Erythroblast (primary cell): Measurements from ENCODE around the gene ZNF888.

Experiments used
- GATA1 ChIP-seq: IDR thresholded peaks from 2 replicates; pipeline ENCODE4 v1.6.1; 2011; ENCODE audit warnings: low read depth, mild to moderate bottlenecking, control low read depth, low read length, moderate library complexity
- POLR2A ChIP-seq: IDR thresholded peaks from 2 replicates; pipeline ENCODE4 v1.6.1; 2011; ENCODE audit warnings: mild to moderate bottlenecking, low read length

DNA sequence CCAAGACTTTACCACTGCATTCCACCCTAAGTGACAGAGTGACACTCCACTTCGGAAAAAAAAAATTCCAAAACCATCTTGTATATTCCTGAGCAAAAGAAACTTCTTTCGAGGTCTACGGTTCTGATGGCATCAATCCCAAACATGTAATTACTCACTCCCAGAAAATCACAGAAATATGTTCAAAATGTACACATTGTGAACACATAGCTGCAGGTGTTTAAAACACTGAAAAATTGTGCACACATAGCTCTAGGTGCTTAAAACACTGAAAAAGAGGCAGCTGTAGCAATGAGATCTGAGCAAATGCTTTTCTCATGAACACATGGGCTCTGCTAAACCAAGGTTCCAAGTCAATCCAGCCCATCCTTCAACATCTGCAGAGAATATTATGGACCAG, 51.8 kb downstream of the ZNF888 start:
- TF ChIP-seq POLR2A (no peak), GATA1 (no peak)
